ENCODE results near the gene KRTAP4-8. TPM values are rescaled to one million over a fixed set of nuclear protein-coding genes. Genes with fewer than 3 reads are reported as not detected.

Gene KRTAP4-8
- total RNA-seq: not detected in 2 replicates

DNA sequence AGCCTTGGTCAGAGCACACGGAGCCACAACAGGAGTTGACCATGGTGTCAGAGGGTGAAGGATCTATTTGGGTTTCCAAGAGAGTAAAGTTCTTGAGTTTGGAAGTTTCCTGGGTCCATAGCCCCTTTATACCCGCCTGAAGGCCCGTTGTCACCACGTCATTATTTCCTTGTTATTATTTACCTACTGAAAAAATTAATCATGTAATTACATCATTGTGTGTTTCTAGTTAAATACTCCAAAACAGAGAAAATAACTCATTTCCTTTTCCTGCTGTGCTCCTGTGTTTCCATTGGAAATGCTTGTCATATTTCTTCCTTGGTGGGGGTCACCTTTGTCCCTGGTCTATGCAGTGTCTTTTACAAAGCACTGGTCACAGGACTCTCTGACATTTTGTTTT lies at the start of gene KRTAP4-8:
Gene KRTAP4-8 (minus strand): TSS at position 101 of the 400 bp plus-strand sequence. CDS start 58 bp downstream, at position 43.

DNA sequence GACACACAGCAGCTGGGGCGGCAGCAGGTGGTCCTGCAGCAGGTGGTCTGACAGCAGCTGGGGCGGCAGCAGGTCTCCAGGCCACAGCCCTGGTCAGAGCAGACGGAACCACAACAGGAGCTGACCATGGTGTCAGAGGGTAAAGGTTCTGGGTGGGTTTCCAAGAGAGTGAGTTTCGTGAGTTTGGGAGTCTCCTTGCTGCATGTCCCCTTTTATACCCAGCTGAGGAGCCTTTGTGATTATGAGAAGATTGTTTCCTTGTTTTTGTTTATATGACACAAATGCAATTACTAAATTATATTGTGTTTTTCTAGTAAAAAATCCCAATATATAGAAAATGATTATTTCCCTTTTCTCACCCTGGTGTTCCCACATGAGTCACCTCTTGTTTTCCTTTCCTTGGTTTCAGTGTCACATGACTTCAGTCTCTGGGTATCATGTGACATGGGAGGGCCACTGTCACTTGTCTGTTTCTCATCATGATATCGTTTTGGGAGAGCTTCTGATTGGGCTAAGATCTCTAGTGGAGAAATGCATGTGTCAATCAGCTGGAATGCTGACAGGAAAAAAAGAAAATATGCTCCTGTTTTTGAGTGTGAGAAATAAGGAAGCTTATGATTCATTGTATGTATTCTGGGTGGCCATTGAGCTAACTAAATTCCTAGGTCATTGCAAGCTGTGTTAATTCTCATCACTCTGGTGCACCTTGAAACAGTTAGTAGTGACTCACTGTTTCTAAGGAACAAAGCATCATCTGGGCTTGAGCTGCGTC lies 42.6 kb upstream of the KRTAP4-8 start, which contains the start of gene KRTAP4-6:
Gene KRTAP4-6 (minus strand): TSS at position 185 of the 772 bp plus-strand sequence. CDS start 57 bp downstream, at position 128.

DNA sequence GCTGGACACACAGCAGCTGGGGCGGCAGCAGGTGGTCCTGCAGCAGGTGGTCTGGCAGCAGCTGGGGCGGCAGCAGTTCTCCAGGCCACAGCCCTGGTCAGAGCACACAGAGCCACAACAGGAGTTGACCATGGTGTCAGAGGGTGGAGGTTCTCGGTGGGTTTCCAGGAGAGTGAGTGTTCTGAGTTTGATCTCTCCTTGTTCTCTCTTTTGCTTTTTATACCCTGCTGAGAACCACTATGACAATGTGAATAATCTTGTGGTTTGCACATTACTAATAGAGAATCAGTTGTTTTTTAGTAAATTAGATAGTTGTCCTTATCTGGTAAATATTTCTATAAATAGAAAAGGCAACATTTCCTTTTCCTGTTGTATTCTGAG lies 26.0 kb upstream of the KRTAP4-8 start, which contains the start of gene KRTAP4-12:
Gene KRTAP4-12 (minus strand): TSS at position 192 of the 381 bp plus-strand sequence. CDS start 60 bp downstream, at position 132.

DNA sequence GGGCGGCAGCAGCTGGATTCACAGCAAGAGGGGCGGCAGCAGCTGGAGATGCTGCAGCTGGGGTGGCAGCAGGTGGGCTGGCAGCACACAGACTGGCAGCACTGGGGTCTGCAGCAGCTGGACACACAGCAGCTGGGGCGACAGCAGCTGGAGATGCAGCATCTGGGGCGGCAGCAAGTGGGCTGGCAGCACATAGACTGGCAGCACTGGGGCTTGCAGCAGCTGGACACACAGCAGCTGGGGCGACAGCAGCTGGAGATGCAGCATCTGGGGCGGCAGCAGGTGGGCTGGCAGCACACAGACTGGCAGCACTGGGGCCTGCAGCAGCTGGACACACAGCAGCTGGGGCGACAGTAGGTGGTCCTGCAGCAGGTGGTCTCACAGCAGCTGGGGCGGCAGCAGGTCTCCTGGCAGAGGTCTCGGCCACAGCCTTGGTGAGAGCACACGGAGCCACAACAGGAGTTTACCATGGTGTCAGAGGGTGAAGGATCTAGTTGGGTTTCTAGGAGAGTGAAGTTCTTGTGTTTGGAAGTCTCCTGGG lies 20.0 kb upstream of the KRTAP4-8 start, which contains the start of gene KRTAP4-11:
Gene KRTAP4-11 (minus strand): TSS at position 528 of the 541 bp plus-strand sequence. CDS start 58 bp downstream, at position 470.

DNA sequence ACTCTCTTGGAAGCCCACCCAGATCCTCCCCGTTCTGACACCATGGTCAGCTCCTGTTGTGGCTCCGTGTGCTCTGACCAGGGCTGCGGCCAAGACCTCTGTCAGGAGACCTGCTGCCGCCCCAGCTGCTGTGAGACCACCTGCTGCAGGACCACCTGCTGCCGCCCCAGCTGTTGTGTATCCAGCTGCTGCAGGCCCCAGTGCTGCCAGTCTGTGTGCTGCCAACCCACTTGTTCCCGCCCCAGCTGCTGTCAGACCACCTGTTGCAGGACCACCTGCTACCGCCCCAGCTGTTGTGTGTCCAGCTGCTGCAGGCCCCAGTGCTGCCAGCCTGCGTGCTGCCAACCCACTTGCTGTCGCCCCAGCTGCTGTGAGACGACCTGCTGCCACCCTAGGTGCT lies 7.4 kb upstream of the KRTAP4-8 start, which contains the start of gene KRTAP4-9:
Gene KRTAP4-9 (plus strand): TSS at position 43 of the 400 bp plus-strand sequence. CDS start 0 bp downstream, at position 43.

DNA sequence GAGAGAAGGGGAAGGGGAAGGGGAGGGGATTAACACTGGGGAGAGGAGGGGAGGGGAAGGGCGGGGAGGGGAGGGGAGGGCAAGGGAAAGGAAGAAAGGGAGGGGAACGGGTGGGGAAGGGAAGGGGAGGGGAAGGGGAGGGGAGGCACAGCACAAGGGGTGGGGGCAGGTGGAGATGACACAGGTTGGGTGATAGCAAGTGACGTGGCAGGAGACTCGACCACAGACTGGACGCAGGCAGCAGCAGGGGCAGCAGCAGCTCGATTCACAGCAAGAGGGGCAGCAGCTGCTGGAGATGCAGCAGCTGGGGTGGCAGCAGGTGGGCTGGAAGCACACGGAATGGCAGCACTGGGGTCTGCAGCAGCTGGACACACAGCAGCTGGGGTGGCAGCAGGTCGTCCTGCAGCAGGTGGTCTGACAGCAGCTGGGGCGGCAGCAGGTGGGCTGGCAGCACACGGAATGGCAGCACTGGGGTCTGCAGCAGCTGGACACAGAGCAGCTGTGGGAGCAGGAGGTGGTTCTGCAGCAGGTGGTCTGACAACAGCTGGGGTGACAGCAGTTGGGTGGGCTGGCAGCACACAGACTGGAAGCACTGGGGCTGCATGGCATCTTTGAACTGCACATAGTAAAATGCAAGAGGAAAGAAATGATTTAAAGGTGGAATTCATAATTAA lies 3.8 kb upstream of the KRTAP4-8 start, which contains the start of gene KRTAP4-16:
Gene KRTAP4-16 (minus strand): TSS at position 624 of the 674 bp plus-strand sequence. CDS start 0 bp downstream, at position 624.

DNA sequence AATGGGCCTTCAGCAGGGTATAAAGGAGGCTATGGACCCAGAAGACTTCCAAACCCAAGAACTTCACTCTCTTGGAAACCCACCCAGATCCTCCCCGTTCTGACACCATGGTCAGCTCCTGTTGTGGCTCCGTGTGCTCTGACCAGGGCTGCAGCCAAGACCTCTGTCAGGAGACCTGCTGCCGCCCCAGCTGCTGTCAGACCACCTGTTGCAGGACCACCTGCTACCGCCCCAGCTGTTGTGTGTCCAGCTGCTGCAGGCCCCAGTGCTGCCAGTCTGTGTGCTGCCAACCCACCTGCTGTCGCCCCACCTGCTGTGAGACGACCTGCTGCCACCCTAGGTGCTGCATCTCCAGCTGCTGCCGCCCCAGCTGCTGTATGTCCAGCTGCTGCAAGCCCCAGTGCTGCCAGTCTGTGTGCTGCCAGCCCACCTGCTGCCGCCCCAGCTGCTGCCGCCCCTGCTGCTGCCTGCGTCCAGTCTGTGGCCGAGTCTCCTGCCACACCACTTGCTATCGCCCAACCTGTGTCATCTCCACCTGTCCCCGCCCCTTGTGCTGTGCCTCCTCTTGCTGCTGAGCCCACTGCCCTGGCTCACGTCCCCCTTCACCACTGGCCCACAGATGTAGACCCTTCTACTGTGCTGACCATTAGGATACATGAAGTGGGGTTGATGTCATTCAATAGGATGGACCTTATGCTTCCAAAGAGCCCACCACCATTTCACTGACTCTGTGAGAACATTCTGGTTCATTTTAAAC lies 13.7 kb downstream of the KRTAP4-8 start, which contains the start of gene KRTAP4-7:
Gene KRTAP4-7 (plus strand): TSS at position 51 of the 757 bp plus-strand sequence. CDS start 57 bp downstream, at position 108.

DNA sequence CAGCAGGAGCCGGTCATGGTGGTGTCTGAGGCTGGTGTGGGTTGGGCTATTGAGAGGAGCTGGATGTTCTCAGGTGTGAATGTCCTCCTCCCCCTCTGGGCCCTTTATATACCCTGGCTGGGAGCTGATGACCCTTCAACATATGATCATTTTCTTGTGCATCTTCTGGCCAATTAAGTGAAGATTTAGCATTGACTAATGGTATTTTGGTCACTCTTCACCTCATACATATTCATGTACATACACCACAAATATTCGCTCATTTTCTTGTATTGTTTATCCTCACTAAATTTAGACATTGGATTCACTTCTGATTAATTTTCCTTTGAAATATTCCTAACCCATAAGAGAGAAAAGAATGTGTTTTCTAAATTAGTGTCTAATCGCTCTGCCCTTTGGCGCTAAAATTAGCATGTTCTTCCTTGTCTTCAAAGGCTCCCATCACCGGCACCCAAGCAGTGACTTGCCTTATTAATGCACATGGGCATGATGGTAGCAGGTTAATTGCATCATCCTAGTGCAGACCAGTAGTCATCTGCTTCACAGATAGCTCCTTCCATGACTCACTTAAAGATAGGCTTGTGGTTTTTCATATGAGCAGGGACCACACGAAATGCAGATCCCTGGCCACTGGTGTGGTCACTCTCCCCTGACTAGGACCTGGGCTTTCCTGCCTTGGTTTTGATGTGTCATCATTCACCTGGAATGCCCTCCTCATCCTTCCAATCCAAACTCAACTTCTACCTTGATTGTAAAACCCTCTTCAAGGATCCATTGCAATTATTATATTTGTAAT lies 31.9 kb downstream of the KRTAP4-8 start, which contains the start of gene KRTAP2-4:
Gene KRTAP2-4 (minus strand): TSS at position 51 of the 796 bp plus-strand sequence. CDS start 34 bp downstream, at position 17.

DNA sequence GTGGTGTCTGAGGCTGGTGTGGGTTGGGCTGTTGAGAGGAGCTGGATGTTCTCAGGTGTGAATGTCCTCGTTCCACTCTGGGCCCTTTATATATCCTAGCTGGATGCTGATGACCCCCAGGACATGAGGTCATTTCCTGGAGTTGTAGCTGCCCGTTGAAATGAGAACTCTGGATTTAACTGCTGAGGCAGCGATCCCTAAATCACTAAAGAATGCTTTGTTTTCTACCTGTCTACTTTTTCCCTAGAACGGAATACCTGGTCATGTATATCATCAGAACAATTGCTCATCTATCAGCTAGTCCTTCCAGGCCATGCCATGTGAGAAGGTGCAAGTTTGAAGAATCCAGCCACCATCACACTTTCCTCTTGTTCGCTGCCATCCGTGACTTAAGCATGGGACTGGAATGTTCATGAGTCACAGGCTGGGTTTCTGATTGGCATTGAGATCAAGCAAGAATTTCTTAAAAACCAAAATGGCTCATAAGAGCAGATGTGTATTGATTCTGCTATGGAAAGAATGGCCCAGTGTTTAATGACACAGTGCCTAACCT lies 37.8 kb downstream of the KRTAP4-8 start, which contains the start of gene KRTAP2-3:
Gene KRTAP2-3 (minus strand): TSS at position 63 of the 553 bp plus-strand sequence. CDS start 64 bp downstream, outside the sequence.

DNA sequence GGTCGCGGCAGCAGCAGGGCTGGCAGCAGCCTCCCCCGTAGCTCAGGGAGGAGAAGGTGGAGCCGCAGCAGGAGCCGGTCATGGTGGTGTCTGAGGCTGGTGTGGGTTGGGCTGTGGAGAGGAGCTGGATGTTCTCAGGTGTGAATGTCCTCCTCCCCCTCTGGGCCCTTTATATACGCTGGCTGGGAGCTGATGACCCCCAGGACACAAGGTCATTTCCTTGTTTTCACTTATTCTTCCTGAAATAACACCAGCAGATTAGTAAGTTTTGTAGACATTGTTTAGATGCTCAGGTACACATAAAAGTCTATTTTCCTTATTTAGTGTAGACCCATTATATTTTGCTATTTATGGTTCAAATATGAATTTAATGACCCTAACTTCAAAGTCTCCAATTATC lies 42.8 kb downstream of the KRTAP4-8 start, which contains the start of gene KRTAP2-2:
Gene KRTAP2-2 (minus strand): TSS at position 101 of the 400 bp plus-strand sequence. CDS start 19 bp downstream, at position 82.

Other genes with a start within 250 kb of the KRTAP4-8 start
- gene KRT12, start 230.9 kb downstream of the KRTAP4-8 start, total RNA-seq: 0.13 TPM in 1 of 2 replicates, not detected in the other
- under 0.01 TPM in 1 of 2 replicates, not detected in the other for gene KRT20, start 212.9 kb downstream of the KRTAP4-8 start, total RNA-seq
- 0.76 TPM in 1 of 2 replicates, not detected in the other for gene KRT23, start 160.5 kb downstream of the KRTAP4-8 start, total RNA-seq
- gene KRT39, start 131.2 kb downstream of the KRTAP4-8 start, total RNA-seq: not detected in 2 replicates
- not detected in 2 replicates for gene KRT40, start 113.8 kb downstream of the KRTAP4-8 start, total RNA-seq
- gene KRTAP3-3, start 104.0 kb downstream of the KRTAP4-8 start, total RNA-seq: not detected in 2 replicates
- not detected in 2 replicates for gene KRTAP3-2, start 98.2 kb downstream of the KRTAP4-8 start, total RNA-seq
- gene KRTAP3-1, start 89.0 kb downstream of the KRTAP4-8 start, total RNA-seq: not detected in 2 replicates
- not detected in 2 replicates for gene KRTAP1-5, start 70.9 kb downstream of the KRTAP4-8 start, total RNA-seq
- not detected in 2 replicates for gene KRTAP1-4, start 67.9 kb downstream of the KRTAP4-8 start, total RNA-seq
- not detected in 2 replicates for gene KRTAP1-3, start 63.3 kb downstream of the KRTAP4-8 start, total RNA-seq
- not detected in 2 replicates for gene KRTAP1-1, start 56.7 kb downstream of the KRTAP4-8 start, total RNA-seq
- not detected in 2 replicates for gene KRTAP2-1, start 50.8 kb downstream of the KRTAP4-8 start, total RNA-seq
- gene KRTAP2-2, start 42.9 kb downstream of the KRTAP4-8 start, total RNA-seq: not detected in 2 replicates
- 0.13 and 2.6 TPM in 2 replicates for gene KRTAP2-3, start 38.0 kb downstream of the KRTAP4-8 start, total RNA-seq
- not detected in 2 replicates for gene KRTAP2-4, start 32.3 kb downstream of the KRTAP4-8 start, total RNA-seq
- not detected in 2 replicates for gene KRTAP4-7, start 14.0 kb downstream of the KRTAP4-8 start, total RNA-seq
- not detected in 2 replicates for gene KRTAP4-16, start 4.1 kb upstream of the KRTAP4-8 start, total RNA-seq
- not detected in 2 replicates for gene KRTAP4-9, start 7.2 kb upstream of the KRTAP4-8 start, total RNA-seq
- gene KRTAP4-11, start 20.2 kb upstream of the KRTAP4-8 start, total RNA-seq: not detected in 2 replicates
- gene KRTAP4-12, start 26.0 kb upstream of the KRTAP4-8 start, total RNA-seq: not detected in 2 replicates
- not detected in 2 replicates for gene KRTAP4-6, start 42.4 kb upstream of the KRTAP4-8 start, total RNA-seq
- gene KRTAP4-5, start 51.7 kb upstream of the KRTAP4-8 start, total RNA-seq: not detected in 2 replicates
- gene KRTAP4-4, start 62.6 kb upstream of the KRTAP4-8 start, total RNA-seq: not detected in 2 replicates
- gene KRTAP4-3, start 70.1 kb upstream of the KRTAP4-8 start, total RNA-seq: not detected in 2 replicates
- gene KRTAP4-2, start 80.1 kb upstream of the KRTAP4-8 start, total RNA-seq: not detected in 2 replicates
- not detected in 2 replicates for gene KRTAP4-1, start 86.8 kb upstream of the KRTAP4-8 start, total RNA-seq
- not detected in 2 replicates for gene KRTAP9-1, start 91.7 kb upstream of the KRTAP4-8 start, total RNA-seq
- not detected in 2 replicates for gene KRTAP9-2, start 128.5 kb upstream of the KRTAP4-8 start, total RNA-seq
- gene KRTAP9-3, start 134.3 kb upstream of the KRTAP4-8 start, total RNA-seq: not detected in 2 replicates
- not detected in 2 replicates for gene KRTAP9-8, start 139.9 kb upstream of the KRTAP4-8 start, total RNA-seq
- not detected in 2 replicates for gene KRTAP9-4, start 151.5 kb upstream of the KRTAP4-8 start, total RNA-seq
- gene KRTAP9-9, start 157.2 kb upstream of the KRTAP4-8 start, total RNA-seq: not detected in 2 replicates
- not detected in 2 replicates for gene KRTAP9-6, start 167.2 kb upstream of the KRTAP4-8 start, total RNA-seq
- gene KRTAP9-7, start 177.6 kb upstream of the KRTAP4-8 start, total RNA-seq: not detected in 2 replicates
- not detected in 2 replicates for gene KRTAP29-1, start 204.7 kb upstream of the KRTAP4-8 start, total RNA-seq
- gene KRTAP16-1, start 211.2 kb upstream of the KRTAP4-8 start, total RNA-seq: not detected in 2 replicates
- gene KRTAP17-1, start 217.6 kb upstream of the KRTAP4-8 start, total RNA-seq: 0.33 and 0.63 TPM in 2 replicates